OCI-LY7 (cell line): Measurements from ENCODE around the gene ARHGAP29.

Experiments
- CTCF ChIP-seq: fragments of 200-600 bp; sonication (generic); conservative IDR thresholded peaks from 2 replicates; pipeline ENCODE4 v1.5.1; 2014; ENCODE audit warnings: mild to moderate bottlenecking, antibody characterized with exemption, low read length, moderate library complexity, mixed read lengths
- EZH2phosphoT487 ChIP-seq: fragments of 200-600 bp; sonication (generic); IDR thresholded peaks from 2 replicates; pipeline ENCODE4 v1.6.1; 2018; ENCODE audit warnings: low read depth, borderline replicate concordance, mild to moderate bottlenecking, mixed run types, antibody characterized with exemption, low read length, moderate library complexity, mixed read lengths

- TF ChIP-seq CTCF (no peak), EZH2phosphoT487 (no peak)
These were observed 29.7 kb downstream of the ARHGAP29 start for GRCh38 chr1:94207695-94208094.
